ENCODE results near the gene SEPTIN6.

The SEPTIN6 gene

DNA sequence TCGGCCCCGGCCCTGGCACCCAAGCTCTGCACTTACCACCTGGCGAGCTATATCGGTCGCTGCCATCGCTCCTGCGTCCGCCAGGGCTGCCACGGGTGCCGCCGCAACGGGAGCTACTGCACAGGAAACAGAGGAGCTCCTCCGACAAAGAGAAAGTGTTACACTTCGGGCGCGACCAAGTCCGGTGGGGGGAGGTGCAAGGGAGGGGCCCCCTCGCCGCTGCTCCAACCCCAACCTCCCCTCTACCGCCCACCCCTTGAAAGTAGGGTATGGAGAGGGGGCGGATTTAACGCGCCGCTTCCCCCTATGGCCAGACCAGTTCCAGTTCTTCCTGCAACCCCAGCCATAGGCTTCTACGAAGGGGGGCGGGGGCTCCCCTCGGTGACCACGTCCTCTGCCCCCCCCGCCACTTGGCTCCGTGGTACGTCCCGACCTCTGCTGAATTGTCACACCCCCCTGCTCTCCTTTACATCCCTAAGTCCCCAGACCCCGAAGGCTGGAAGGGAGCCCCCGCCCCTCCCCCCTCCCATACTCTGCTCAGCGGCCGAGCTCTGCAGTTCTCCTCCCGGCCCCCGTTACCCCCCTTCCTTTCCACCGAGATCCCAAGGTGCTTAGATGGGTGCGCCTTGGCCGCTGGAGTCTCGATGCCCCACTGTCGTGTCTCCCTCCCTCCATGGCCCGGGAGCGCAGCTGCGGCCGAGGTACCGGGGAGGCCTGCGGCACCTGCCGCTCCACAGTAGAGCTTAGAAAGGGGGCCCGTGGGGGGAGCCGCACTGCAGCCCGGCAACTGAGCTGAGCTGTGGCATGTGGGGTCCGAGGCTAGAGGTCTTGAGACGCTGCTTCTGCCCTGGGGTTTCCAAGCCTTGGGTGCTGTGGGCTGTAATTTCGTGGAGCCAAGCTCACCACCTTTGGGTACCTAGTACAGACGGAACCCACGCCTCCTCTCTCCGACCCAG lies at the start of gene SEPTIN6:
Gene SEPTIN6, minus strand, starts transcription at position 129 of the 956 bp plus-strand sequence. Its CDS starts 63 bp downstream, at position 66.
- peak; percentile 39 to 70 (median 62) for DNase-seq (ENCODE audit: low read depth in 4 of 4, low spot score in 1 of 4)

DNA sequence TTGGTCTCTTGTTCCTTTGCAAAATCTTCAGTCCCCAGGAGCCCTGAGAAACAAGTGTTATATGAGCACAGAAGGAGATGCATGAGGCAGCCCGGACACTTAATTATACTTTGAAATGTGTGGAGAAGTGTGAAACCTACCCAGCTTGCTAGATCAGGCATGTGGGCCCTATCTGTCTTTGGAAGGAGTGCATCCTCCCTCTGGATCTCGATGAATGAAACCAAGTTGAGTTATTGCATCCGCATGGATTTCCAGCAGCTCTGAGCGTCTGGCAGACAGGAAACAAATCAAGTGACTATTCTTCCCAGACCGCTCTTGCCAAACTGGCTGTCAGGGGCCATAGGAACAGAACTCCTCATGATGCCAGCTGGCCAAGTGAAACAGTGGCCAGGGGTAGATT lies 45.8 kb upstream of the SEPTIN6 start:
- DNase-seq (ENCODE audit: low read depth in 4 of 4, low spot score in 1 of 4), result no peak

DNA sequence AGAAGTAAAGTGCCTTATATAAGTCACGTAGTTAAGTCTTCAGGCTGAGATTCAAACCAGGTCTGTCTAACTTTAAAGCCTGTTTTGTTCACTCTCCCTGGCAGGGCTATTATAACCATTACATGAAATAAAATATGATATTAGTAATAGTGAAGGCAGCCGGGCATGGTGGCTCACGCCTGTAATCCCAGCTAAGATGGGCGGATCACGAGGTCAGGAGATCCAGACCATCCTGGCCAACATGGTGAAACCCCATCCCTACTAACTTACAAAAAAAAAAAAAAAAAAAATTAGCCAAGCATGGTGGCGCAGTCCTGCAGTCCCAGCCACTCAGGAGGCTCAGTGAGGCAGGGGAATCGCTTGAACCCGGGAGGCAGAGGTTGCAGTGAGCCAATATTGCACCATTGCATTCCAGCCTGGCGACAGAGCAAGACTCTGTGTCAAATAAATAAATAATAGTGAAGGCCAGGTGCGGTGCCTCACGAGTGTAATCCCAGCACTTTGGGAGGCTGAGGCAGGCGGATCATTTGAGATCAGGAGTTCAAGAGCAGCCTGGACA lies 43.3 kb upstream of the SEPTIN6 start:
- no peak for DNase-seq (ENCODE audit: low read depth in 4 of 4, low spot score in 1 of 4)

DNA sequence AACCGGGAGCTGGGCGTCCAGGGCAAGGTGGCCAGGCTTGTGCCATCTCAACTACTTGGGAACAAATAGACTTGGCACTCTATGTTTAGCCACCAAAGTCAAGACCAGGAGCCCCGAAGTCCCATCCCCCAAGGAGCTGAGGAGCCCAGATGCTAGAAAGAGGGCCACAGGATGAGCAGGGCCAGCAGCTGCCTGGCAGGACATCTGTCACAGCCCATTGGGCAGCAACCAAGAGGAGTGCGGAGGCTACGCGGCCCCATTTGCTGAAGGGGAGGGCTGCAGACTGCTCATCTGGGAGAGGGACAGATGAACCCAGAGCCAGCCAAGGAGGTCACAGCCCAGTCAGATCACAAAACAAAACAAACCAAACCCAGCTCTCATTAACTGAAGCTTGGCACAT lies 42.5 kb upstream of the SEPTIN6 start:
- DNase-seq (ENCODE audit: low read depth in 4 of 4, low spot score in 1 of 4), result no peak

DNA sequence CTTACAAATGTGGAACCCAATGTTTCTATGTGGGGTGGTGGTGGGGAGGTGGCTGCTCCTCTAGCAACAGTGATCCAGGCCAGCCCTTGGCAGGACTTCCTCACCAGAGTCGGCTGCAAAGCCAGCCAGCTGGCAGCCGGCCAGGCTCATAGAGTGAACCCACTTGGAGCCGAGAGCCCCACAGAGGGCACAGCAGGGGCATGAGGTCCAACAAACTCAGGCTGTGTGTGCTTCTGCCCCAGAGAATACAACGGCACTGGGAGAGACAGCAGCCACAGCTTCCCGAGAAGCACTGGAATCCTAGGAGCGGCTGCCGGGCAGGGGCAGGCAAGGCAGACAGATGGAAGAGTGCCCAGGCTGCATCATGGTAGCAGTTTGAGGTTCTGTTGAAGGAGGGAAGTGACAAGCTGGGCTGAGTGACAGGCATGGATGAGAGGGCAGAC lies 42.0 kb upstream of the SEPTIN6 start:
- no peak for DNase-seq (ENCODE audit: low read depth in 4 of 4, low spot score in 1 of 4)

DNA sequence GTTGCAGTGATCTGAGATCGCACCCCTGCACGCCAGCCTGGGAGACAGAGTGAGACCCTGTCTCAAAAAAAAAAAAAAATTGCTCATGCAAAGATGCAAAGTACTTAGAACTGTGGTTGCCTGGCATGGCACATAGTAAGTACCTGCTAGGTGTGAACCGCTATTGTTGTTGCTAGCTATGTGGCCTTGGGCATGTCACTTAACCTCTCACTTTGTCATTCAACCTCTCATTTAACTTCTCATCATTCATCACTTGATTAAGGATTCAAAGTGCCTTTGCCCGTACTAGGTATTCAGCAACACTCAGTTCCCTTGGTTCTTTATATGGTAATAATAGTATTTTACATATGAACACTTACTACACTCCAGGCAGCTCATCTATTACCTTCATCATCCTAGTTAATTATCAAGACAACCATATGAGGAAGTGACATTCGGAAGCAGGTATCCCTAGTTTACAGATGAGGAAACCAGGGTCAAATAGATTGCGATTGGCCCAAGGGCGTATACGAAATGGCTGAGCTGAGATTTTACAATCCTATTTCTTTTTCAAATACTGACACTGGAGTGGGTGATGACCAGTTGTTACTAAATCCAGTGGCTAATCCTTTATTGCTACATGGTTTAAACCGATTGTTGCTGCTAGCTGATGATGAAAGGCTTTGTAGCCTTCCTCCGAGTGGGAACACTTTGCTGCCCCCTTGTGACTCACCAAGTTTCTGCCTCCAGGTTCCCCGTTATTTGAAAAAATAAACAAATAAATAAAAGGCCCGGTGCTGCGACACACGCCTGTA lies 36.6 kb upstream of the SEPTIN6 start:
- DNase-seq (ENCODE audit: low read depth in 4 of 4, low spot score in 1 of 4), result peak; percentile 25 to 43 (median 30)

DNA sequence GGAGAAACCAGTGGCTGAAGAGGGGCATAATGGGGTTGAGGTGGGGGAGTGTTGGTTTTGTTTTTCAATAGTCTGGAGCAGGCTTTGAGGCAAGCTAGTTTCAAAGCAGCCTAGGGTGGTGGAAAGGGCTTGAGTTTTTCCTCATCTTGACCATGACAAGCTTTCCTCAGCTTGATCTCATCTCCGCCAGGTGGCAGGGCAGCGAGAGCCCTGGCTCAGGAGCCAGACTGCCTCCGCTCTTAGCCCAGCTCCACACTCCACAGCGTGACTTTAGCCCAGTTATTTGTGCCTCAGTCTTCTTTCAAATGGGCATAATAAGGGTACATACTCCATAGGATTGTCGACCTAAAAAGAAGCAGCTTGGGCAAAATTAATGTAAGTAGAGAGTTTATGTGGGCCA lies 35.5 kb upstream of the SEPTIN6 start:
- no peak for DNase-seq (ENCODE audit: low read depth in 4 of 4, low spot score in 1 of 4)

DNA sequence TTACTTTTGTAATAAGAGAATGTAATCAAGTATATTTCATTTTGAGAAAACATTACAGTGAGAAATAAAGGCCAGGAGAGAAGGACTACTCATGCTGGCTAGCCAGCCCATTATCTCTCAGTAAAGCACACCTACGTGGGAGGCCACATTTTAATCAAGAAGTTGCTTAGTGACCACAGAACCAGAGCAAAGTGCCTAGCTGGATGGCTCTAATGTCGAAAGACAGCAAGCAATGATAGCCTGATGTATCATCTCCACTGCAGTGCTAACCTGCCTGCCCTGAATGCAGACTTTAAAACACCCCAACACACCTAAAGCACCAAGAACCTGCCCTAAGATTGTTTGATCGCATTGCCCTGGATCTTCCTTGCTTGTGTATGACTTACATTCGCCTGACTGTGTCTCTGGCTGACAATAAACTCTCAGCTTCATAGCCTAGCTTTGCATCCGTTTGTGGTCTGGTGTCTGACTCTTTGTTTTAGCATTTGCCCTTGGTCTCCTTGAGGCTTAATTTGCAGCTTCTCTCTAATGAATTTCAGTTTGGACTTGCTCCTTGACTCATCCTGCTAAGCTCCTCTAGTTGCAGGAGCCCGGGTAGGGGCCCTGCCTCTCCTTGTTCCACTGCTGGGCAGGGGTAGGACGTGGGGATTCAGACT lies 34.1 kb upstream of the SEPTIN6 start:
- no peak for DNase-seq (ENCODE audit: low read depth in 4 of 4, low spot score in 1 of 4)

DNA sequence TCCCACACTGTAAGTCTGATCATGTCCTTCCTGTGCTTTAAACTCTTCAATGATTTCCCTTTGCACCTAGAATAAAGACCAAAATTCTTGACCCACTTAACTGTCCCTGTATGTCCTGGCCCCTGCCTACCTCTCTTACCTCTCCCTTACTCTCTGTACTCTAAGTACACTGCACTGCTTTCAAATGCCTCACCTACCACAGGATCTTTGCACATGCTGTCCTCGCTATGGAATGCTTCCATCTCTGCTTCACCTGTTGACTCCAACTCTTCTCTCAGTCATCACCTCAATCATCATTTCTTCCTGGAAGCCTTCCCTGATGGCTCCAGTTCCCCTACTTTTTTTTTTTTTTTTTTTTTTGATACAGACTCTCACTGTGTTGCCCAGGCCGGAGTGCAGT lies 29.0 kb upstream of the SEPTIN6 start:
- no peak for DNase-seq (ENCODE audit: low read depth in 4 of 4, low spot score in 1 of 4)

DNA sequence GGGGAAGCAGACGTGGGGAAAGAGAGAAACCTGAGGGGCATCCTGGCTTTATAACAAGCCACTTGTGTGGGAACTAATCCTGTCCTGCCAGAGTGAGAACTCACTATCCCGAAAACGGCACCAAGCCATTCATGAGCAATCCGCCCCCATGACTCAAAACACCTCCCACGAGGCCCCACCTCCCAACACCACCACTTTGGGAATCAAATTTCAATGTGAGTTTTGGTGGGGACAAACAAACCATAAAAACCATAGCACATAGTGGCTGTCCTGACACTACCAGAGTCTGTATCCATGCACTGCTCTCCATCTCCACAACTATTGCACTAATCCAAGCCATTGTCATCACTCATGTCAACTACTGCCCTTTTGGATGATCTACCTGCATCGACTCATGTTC lies 28.5 kb upstream of the SEPTIN6 start:
- DNase-seq (ENCODE audit: low read depth in 4 of 4, low spot score in 1 of 4), result no peak

DNA sequence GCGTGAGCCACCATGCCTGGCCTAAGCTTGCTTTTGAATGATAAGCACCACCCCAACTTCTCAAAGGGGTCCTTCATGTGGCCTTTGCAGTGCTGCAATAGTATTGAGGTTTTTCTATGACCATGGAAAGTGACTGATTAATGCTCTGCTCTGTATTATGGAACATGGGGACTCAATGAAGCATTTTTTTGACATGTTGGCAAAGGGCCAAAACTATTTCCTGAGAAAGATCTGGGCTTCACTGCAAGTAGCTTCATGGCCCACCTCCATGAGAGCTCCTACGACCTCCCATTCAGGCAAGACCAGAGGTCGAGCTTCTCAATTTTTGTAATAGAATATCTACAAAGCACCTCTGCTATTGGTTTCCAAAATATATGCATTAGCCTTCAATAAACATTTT lies 16.7 kb upstream of the SEPTIN6 start:
- DNase-seq (ENCODE audit: low read depth in 4 of 4, low spot score in 1 of 4), result no peak

DNA sequence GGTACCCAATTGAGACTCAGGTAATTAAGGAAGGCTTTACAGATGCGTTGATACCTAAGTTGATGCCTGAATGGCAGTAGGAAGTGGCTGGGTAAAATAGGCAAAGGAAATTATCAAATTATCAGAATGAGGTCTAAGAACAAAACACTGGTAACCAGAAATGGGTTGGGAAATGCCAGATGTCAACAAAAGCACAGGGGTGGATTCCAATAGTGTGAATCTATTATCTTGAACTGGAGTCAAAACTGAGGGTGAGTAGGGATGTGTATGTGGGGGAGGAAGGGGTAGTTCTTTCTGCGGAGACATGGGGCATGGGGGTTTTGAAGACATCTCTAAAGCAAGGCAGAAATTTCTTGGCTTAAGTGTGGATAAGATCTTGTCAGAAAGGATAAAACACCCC lies 16.0 kb upstream of the SEPTIN6 start:
- DNase-seq (ENCODE audit: low read depth in 4 of 4, low spot score in 1 of 4), result no peak

DNA sequence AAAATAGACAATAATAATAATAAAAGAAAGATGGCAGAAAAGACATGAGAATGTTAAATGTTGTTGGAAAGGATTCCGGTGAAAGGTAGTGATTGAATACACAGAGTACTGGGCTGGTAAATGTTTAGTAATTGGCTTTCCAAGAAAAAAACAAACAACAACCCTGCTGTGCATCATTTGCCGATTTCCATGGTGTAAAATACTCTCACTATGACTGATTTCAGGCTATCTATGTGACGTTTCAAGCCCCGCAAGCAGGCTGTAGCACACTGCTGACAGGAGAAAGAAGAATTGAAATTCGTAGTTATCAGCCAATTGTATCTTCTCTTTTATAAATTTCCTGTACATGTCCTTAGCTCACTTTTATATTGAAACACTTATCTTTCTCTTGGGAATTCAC lies 13.6 kb upstream of the SEPTIN6 start:
- no peak for DNase-seq (ENCODE audit: low read depth in 4 of 4, low spot score in 1 of 4)

DNA sequence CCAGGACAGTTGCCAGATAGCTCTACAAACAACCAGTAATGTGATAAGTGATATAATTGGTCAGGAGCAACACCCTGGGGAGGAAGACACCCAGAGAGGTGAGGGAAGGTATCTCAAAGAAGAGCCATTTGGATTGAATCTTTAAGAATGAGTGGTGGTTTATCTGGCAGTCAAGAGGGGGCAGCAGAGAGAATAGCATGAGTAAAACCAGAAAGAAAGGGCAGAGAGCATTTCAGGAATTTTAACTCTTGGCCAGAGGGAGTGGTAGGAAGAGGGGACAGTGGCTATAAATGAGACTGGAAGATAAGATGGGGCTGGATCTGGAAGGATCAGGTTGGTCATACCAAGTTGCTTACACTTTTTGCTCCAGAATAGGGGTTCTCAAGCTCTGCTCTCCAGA lies 5.9 kb upstream of the SEPTIN6 start:
- DNase-seq (ENCODE audit: low read depth in 4 of 4, low spot score in 1 of 4), result no peak

DNA sequence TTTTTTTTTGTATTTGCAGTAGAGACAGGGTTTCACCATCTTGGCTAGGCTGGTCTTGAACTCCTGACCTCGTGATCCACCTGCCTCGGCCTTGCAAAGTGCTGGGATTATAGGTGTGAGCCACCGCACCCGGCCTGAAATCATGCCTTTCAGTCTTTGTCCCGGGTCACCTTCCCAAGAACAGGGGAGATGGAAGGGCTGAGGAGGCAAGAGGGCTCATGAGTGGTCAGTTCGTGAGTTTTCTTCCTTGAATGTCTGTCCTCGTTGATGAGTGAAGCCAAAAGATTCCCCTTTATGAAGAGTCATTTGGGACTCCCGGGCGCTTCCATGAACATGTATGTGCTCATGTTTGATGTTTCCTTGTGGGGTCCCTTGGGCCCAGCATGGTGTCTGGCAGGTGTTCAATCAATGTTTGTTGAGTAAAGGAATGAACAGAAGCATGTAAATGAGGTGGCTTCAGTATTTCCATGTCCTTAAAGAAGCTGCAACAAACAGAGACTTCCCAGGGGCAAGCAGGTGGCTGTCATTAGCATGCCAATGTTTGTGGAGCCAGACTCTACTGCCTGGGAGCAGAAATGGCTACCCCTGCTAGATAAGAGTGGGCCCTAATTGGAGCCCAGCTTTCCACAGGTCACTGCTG lies 3.4 kb upstream of the SEPTIN6 start:
- no peak for DNase-seq (ENCODE audit: low read depth in 4 of 4, low spot score in 1 of 4)

DNA sequence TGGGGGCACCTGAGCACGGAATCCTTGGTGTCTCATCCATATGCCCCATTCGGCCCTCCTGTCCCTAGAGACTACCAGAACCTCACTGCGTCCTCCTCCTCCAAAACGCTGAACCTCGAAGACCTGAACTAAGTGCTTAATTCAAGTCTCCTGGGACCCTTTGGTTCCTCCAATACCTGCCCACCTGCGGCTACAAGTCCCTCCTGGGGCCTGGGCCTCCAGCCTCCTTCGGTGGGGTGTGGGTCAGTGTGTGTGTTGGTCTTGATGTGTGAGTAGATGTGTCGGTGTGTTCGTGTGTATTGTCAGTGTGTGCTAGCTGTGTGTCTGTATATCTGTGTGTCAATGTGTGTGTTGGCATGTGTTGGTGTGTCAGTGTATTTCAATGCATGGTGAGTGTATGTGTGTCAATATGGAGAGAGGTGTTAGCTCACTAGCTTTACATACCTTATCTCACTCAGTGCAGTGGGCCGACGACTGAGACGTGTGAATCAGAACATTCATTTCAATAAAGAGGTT lies 2.6 kb upstream of the SEPTIN6 start:
- DNase-seq (ENCODE audit: low read depth in 4 of 4, low spot score in 1 of 4), result no peak

DNA sequence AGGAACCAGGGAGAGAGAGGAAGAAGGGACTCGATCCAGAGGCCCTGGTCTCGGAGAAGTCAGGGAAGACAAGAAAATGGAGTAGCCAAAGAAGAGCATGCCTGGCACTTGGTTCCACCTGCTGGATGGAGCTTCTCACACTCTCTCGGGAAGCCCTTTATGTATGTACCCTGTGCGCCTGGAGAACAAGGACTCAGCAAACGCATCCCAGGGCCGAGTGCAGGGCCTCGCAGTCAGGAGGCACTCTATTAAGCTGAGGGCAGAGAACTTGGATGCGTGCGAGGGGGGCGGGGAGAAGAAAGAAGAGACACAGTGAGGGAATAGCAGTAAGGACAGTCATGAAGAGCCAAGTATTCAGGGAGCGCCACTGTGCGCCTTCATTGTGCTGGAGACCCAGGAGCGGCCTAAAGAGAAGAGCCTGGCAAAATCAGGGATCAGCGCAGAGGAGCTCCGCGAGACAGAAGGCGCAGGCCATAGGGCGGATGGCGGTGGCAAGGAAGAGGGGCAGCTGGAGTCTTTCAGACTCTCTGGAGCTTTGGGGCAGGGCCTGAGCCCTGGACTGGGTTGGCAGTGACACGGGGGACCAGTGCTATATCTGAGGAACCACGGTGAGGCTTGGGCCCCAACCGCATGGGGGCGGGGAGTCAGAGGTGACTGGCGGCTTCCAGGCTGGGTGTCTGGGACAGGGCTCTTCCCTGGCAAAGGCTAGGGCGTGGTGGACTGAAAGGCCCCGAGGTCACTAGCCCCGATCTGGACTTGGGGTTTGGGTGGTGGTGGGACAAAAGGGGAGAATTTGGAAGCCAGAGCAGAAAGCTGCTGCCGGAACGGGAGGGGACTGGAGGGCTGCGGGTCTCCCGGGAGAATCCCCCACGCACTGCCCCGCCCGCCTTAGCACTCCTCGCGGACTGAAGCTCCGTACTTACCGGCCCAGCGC lies 1.9 kb upstream of the SEPTIN6 start:
- no peak for DNase-seq (ENCODE audit: low read depth in 4 of 4, low spot score in 1 of 4)

DNA sequence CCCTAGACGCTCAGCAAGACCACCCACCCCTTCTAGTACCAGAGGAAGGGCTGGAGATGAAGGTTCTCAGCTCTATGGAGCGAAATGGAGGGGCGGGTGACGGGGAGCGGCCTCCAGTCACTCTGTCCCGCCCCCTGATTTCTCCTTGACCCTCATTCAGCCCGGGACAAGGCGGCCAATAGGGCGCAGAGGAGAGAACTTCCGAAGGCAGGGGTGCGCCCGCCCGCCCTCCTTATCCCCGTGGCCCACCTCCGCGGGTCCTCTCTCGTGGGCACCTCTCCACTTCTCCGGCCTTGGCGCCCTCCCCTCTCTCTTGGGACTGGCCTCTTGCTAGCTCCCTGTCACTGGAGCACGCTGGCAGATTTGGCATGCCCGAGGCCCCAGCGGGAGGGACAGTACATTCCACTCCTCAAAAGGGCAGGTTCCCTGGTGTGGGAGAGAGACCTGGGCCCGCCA lies 1.1 kb upstream of the SEPTIN6 start:
- DNase-seq (ENCODE audit: low read depth in 4 of 4, low spot score in 1 of 4), result no peak

All from stimulated activated CD4-positive, alpha-beta T cell treated with anti-CD3 and anti-CD28 coated beads, Interleukin-1b, Interleukin-23, amount 100 ng/mL, for 24 hours (primary cell).